ENCODE results near the gene IL34. TPM values are rescaled to one million over a fixed set of nuclear protein-coding genes. Genes with fewer than 3 reads are reported as not detected.

Gene IL34
- total RNA-seq, 2 experiments from 2014 or later, result not detected

GRCh38 chr16:70611785-70612303 is 34.5 kb upstream of the IL34 start:
- H3K9me2 ChIP-seq (ENCODE audit: insufficient read depth, low read length), result no peaks in the 10 kb centered on the region
- no peaks in the 10 kb centered on the region for H3K79me2 ChIP-seq (ENCODE audit: insufficient read depth, low read depth, low read length)
- DNase-seq (ENCODE audit: low spot score), result no peak
- H3K4me3 ChIP-seq (ENCODE audit: low read depth, low read length, poor library complexity, severe bottlenecking), result no peak overlapping the region
- H2AFZ ChIP-seq (ENCODE audit: low read length), result no peak overlapping the region
- H3K36me3 ChIP-seq (ENCODE audit: insufficient read depth, low read length), result no peaks in the 10 kb centered on the region
- H3K27ac ChIP-seq (ENCODE audit: low read depth, low read length, poor library complexity, severe bottlenecking), result no peak overlapping the region
- ChIA-PET CTCF (ENCODE audit: unreplicated experiment) (no interaction called here), POLR2A (interaction anchor here (0.6 to 0.9 kb wide), 3 partner anchors 17 to 28 kb away, joined by 3 to 5 read pairs (median 4); no protein-coding TSS in a partner anchor)
- no peaks in the 10 kb centered on the region for H3K9me3 ChIP-seq (ENCODE audit: low read length)
- intact Hi-C loops (cut with micrococcal nuclease; ENCODE audit: unreplicated experiment), result no loop called here
- no peak overlapping the region for H3K4me2 ChIP-seq (ENCODE audit: low read length)
- no peak for TF ChIP-seq EZH2phosphoT487 (IDR thresholded peaks at IDR 0.05; ENCODE audit: borderline replicate concordance, low read depth, low read length)
- TF ChIP-seq CTCF (conservative IDR thresholded peaks at IDR 0.05; ENCODE audit: low read length), result no peak
- BruUV-seq (replicated peaks), result no TSS peak
- H4K20me1 ChIP-seq (ENCODE audit: insufficient read depth, low read length), result no peaks in the 10 kb centered on the region
- H3K4me1 ChIP-seq (ENCODE audit: insufficient read depth, low read length, poor library complexity, severe bottlenecking), result no peaks in the 10 kb centered on the region

GRCh38 chr16:70612931-70613330 is 33.4 kb upstream of the IL34 start:
- no peaks in the 10 kb centered on the region for H3K9me2 ChIP-seq (ENCODE audit: insufficient read depth, low read length)
- H2AFZ ChIP-seq (ENCODE audit: low read length), result no peak overlapping the region
- no TSS peak for BruUV-seq (replicated peaks)
- intact Hi-C loops (cut with micrococcal nuclease; ENCODE audit: unreplicated experiment), result no loop called here
- no peaks in the 10 kb centered on the region for H4K20me1 ChIP-seq (ENCODE audit: insufficient read depth, low read length)
- no peak for DNase-seq (ENCODE audit: low spot score)
- H3K9me3 ChIP-seq (ENCODE audit: low read length), result no peaks in the 10 kb centered on the region
- H3K4me1 ChIP-seq (ENCODE audit: insufficient read depth, low read length, poor library complexity, severe bottlenecking), result no peaks in the 10 kb centered on the region
- POLR2A ChIA-PET, result no interaction called here
- H3K4me3 ChIP-seq (ENCODE audit: low read depth, low read length, poor library complexity, severe bottlenecking), result no peak overlapping the region
- H3K4me2 ChIP-seq (ENCODE audit: low read length), result no peak overlapping the region
- H3K27ac ChIP-seq (ENCODE audit: low read depth, low read length, poor library complexity, severe bottlenecking), result no peak overlapping the region
- TF ChIP-seq EZH2phosphoT487 (IDR thresholded peaks at IDR 0.05; ENCODE audit: borderline replicate concordance, low read depth, low read length), result no peak
- no peak for TF ChIP-seq CTCF (conservative IDR thresholded peaks at IDR 0.05; ENCODE audit: low read length)
- no peaks in the 10 kb centered on the region for H3K79me2 ChIP-seq (ENCODE audit: insufficient read depth, low read depth, low read length)
- CTCF ChIA-PET (ENCODE audit: unreplicated experiment), result no interaction called here
- H3K36me3 ChIP-seq (ENCODE audit: insufficient read depth, low read length), result no peaks in the 10 kb centered on the region

GRCh38 chr16:70614208-70614951 is 32.0 kb upstream of the IL34 start:
- H3K4me2 ChIP-seq (ENCODE audit: low read length), result no peak overlapping the region

More at GRCh38 chr16:70614208-70614951, 32.0 kb upstream of the IL34 start:
- Histone ChIP-seq H3K9me2 (ENCODE audit: insufficient read depth, low read length) (no peaks in the 10 kb centered on the region), H3K79me2 (ENCODE audit: insufficient read depth, low read depth, low read length) (no peaks in the 10 kb centered on the region), H3K9me3 (ENCODE audit: low read length) (no peaks in the 10 kb centered on the region), H3K27ac (ENCODE audit: low read depth, low read length, poor library complexity, severe bottlenecking) (no peak overlapping the region), H3K36me3 (ENCODE audit: insufficient read depth, low read length) (no peaks in the 10 kb centered on the region), H4K20me1 (ENCODE audit: insufficient read depth, low read length) (no peaks in the 10 kb centered on the region), H3K4me1 (ENCODE audit: insufficient read depth, low read length, poor library complexity, severe bottlenecking) (no peaks in the 10 kb centered on the region), H2AFZ (ENCODE audit: low read length) (no peak overlapping the region), H3K4me3 (ENCODE audit: low read depth, low read length, poor library complexity, severe bottlenecking) (no peak overlapping the region)
- no peak for TF ChIP-seq EZH2phosphoT487 (IDR thresholded peaks at IDR 0.05; ENCODE audit: borderline replicate concordance, low read depth, low read length)
- no peak for TF ChIP-seq CTCF (conservative IDR thresholded peaks at IDR 0.05; ENCODE audit: low read length)
- DNase-seq (ENCODE audit: low spot score), result no peak
- no TSS peak for BruUV-seq (replicated peaks)
- intact Hi-C loops (cut with micrococcal nuclease; ENCODE audit: unreplicated experiment), result no loop called here
- POLR2A ChIA-PET, result no interaction called here
- CTCF ChIA-PET (ENCODE audit: unreplicated experiment), result no interaction called here

Data from OCI-LY7 (cell line).